Uterus (tissue), 4 donors: ENCODE measurements around the gene UST. TPM values are rescaled to one million over a fixed set of nuclear protein-coding genes. Genes with fewer than 3 reads are reported as not detected.
"Not testable (repeated sequence)": the region's sequence is repeated elsewhere in the genome, so short reads cannot be mapped to it uniquely, and the experiment has no call there.

Experiments
- DNase-seq, 2 donors: peaks; one replicate each; pipeline ENCODE4 v3.0.0-alpha.2; 2019 to 2020
- H3K27ac ChIP-seq, 2 donors: fragments of 200-600 bp; sonication (generic); 1 replicate in 1 of 2; 2 replicates in 1 of 2; pipeline ENCODE4 v1.5.1; 2016 to 2018
- H3K27me3 ChIP-seq, 2 donors: fragments of 200-600 bp; sonication (generic); one replicate each; pipeline ENCODE4 v1.5.1; 2018 to 2019; ENCODE audit warnings: control low read depth in 1 of 2
- H3K36me3 ChIP-seq, 2 donors: fragments of 200-600 bp; sonication (generic); one replicate each; pipeline ENCODE4 v1.5.1; 2019; ENCODE audit warnings: control low read depth in 1 of 2
- H3K4me1 ChIP-seq, 2 donors: fragments of 200-600 bp; sonication (generic); one replicate each; pipeline ENCODE4 v1.5.1; 2018 to 2019; ENCODE audit warnings: control low read depth in 1 of 2
- H3K4me3 ChIP-seq, 2 donors: fragments of 200-600 bp; sonication (generic); 1 replicate in 1 of 2; 2 replicates in 1 of 2; pipeline ENCODE4 v1.5.1; 2018 to 2019; ENCODE audit warnings: mild to moderate bottlenecking in 1 of 2
- H3K9me3 ChIP-seq, 2 donors: fragments of 200-600 bp; sonication (generic); one replicate each; pipeline ENCODE4 v1.5.1; 2019; ENCODE audit warnings: control low read depth in 1 of 2
- POLR2A ChIP-seq, 2 donors: fragments of 450-650 bp; IDR thresholded peaks; one replicate each; pipeline ENCODE4 v1.6.1; 2016; ENCODE audit warnings: antibody characterized with exemption in 2 of 2, mild to moderate bottlenecking in 1 of 2, moderate library complexity in 1 of 2
- intact Hi-C: fragments of 100-400 bp; cut with DNase I; formaldehyde crosslinking; loops from one replicate; pipeline ENCODE4 v1.15.1; 2023; ENCODE audit warnings: low total_unique reads
- total RNA-seq, 4 donors: library from RNA; depleted of rRNA in 3 of 4; stranded (reverse); fragments of >200 nt in 3 of 4; gene quantifications; one replicate each; pipeline versions ENCODE4 v1.1.0 to v1.2.4, GENCODE V29; 2014 to 2023
- TF ChIP-seq, protein P1 (sequence below), 4 experiments: fragments of 200-600 bp in 2 of 4; fragments of 450-650 bp in 2 of 4; sonication (generic) in 2 of 4; IDR thresholded peaks; one replicate each; pipeline ENCODE4 v1.5.1; 2016 to 2019; ENCODE audit warnings: antibody characterized with exemption in 4 of 4, mild to moderate bottlenecking in 2 of 4, moderate library complexity in 1 of 4
- donor health status: DM: yes; HTN: yes; CAD: no.

Gene UST
- total RNA-seq, 4 donors from 2014 or later: 6.1 to 23.2 (median 17.2) TPM

GRCh38 chr6:149037051-149037671, 290.3 kb downstream of the UST start:
- Histone ChIP-seq H3K4me3 (peak overlapping the region in 1 of 2 donors; percentile 10), H3K4me1 (peaks cover 4 to 10% of the 10 kb centered on the region in 2 donors), H3K9me3 (no peaks in the 10 kb centered on the region), H3K27me3 (no peaks in the 10 kb centered on the region), H3K36me3 (no peaks in the 10 kb centered on the region), H3K27ac (peak overlapping the region; percentile 56 to 70)
- TF ChIP-seq POLR2A (IDR thresholded peaks at IDR 0.05): no peak
- TF ChIP-seq, protein P1, sequence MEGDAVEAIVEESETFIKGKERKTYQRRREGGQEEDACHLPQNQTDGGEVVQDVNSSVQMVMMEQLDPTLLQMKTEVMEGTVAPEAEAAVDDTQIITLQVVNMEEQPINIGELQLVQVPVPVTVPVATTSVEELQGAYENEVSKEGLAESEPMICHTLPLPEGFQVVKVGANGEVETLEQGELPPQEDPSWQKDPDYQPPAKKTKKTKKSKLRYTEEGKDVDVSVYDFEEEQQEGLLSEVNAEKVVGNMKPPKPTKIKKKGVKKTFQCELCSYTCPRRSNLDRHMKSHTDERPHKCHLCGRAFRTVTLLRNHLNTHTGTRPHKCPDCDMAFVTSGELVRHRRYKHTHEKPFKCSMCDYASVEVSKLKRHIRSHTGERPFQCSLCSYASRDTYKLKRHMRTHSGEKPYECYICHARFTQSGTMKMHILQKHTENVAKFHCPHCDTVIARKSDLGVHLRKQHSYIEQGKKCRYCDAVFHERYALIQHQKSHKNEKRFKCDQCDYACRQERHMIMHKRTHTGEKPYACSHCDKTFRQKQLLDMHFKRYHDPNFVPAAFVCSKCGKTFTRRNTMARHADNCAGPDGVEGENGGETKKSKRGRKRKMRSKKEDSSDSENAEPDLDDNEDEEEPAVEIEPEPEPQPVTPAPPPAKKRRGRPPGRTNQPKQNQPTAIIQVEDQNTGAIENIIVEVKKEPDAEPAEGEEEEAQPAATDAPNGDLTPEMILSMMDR (IDR thresholded peaks at IDR 0.05): no peak
- DNase-seq: no peak
- intact Hi-C loops: no loop called here

DNA sequence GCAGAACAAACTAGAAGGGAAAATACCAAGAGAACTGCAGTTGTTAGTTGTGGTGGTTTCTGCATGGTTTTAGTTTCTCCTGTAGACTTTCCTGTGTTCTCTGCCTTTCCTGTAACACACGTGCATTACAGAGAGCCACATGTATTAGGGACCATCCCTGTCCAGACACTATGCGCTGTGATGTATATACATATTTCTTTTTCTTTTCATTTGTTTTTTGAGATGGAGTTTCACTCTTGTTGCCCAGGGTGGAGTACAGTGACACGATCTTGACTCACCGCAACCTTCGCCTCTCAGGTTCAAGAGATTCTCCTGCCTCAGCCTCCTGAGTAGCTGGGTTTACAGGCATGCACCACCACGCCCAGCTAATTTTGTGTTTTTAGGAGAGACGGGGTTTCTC, 292.2 kb downstream of the UST start:
- H3K4me1 ChIP-seq, intact Hi-C loops, H3K4me3 ChIP-seq, H3K27me3 ChIP-seq, H3K36me3 ChIP-seq, DNase-seq, H3K9me3 ChIP-seq, H3K27ac ChIP-seq: not testable (repeated sequence)

GRCh38 chr6:149041953-149042352, 295.1 kb downstream of the UST start:
- TF ChIP-seq, protein P1 (IDR thresholded peaks at IDR 0.05): no peak
- no peak for TF ChIP-seq POLR2A (IDR thresholded peaks at IDR 0.05)
- H3K27me3 ChIP-seq: no peaks in the 10 kb centered on the region
- DNase-seq: no peak
- H3K9me3 ChIP-seq: no peaks in the 10 kb centered on the region
- intact Hi-C loops: no loop called here
- H3K4me1 ChIP-seq: peaks cover 0 to 4% of the 10 kb centered on the region in 2 donors
- no peak overlapping the region for H3K27ac ChIP-seq
- H3K36me3 ChIP-seq: no peaks in the 10 kb centered on the region
- H3K4me3 ChIP-seq: no peak overlapping the region

- no peaks in the 10 kb centered on the region for H3K4me1 ChIP-seq
- H3K4me3 ChIP-seq: no peak overlapping the region
- no peaks in the 10 kb centered on the region for H3K27me3 ChIP-seq
- no peaks in the 10 kb centered on the region for H3K36me3 ChIP-seq
- no peak overlapping the region for H3K27ac ChIP-seq
- TF ChIP-seq POLR2A (IDR thresholded peaks at IDR 0.05): no peak
- TF ChIP-seq, protein P1 (IDR thresholded peaks at IDR 0.05): no peak
- no peak for DNase-seq
- no peaks in the 10 kb centered on the region for H3K9me3 ChIP-seq
- intact Hi-C loops: no loop called here
Observed at GRCh38 chr6:149043476-149044130, 296.8 kb downstream of the UST start.

DNA sequence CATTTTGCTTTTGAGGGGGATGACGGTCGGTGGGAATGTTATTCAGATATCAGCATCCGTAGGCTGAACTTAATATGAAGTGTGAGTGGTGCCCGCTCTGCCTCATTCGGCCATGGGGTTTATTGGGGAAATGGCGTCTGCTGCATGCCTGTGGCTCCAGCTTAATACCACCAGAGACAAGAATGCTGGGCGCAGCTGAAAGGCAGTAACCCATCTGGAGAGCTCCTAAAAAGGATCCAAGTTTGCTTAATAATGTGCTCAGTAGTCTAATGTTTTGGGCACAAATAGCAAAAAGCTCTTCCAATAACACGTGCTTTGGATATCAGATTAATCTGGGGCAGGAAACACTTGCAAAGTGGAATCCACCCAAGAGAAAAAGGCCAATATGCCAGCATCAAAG, 297.7 kb downstream of the UST start:
- TF ChIP-seq POLR2A (IDR thresholded peaks at IDR 0.05): no peak
- TF ChIP-seq, protein P1 (IDR thresholded peaks at IDR 0.05): no peak
- Histone ChIP-seq H3K4me1 (no peaks in the 10 kb centered on the region), H3K9me3 (no peaks in the 10 kb centered on the region), H3K36me3 (no peaks in the 10 kb centered on the region), H3K4me3 (no peak overlapping the region), H3K27me3 (no peaks in the 10 kb centered on the region), H3K27ac (no peak overlapping the region)
- no peak for DNase-seq
- intact Hi-C loops: no loop called here
